22Rv1 (cell line): ENCODE results near the gene CD302.

ENCODE experiments used
- ZFX ChIP-seq: fragments of 450-650 bp; IDR thresholded peaks from 2 replicates; pipeline ENCODE4 v1.6.1; 2017; ENCODE audit warnings: antibody characterized with exemption, borderline replicate concordance
- TF ChIP-seq, protein P1 (sequence below): fragments of 450-650 bp; IDR thresholded peaks from 2 replicates; pipeline ENCODE4 v1.5.1; 2017; ENCODE audit warnings: mild to moderate bottlenecking

DNA sequence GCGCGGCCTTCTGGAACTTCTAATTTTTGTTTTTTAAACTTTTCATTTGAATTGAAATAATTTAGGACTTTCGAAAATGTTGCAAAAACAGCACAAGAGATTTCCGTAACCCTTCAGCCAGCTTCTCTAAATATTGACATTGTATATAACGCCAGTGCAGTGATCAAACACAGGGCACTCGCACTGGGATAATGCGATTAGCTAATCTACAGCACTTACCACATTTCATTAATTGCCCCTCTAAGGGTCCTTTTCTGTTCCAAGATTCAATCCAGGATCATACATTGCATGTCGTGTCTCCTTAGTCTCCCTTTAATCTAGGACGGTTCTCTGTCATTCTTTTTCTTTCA is 343 bp upstream of the CD302 start:
- TF ChIP-seq, protein P1, sequence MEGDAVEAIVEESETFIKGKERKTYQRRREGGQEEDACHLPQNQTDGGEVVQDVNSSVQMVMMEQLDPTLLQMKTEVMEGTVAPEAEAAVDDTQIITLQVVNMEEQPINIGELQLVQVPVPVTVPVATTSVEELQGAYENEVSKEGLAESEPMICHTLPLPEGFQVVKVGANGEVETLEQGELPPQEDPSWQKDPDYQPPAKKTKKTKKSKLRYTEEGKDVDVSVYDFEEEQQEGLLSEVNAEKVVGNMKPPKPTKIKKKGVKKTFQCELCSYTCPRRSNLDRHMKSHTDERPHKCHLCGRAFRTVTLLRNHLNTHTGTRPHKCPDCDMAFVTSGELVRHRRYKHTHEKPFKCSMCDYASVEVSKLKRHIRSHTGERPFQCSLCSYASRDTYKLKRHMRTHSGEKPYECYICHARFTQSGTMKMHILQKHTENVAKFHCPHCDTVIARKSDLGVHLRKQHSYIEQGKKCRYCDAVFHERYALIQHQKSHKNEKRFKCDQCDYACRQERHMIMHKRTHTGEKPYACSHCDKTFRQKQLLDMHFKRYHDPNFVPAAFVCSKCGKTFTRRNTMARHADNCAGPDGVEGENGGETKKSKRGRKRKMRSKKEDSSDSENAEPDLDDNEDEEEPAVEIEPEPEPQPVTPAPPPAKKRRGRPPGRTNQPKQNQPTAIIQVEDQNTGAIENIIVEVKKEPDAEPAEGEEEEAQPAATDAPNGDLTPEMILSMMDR: no peak
- TF ChIP-seq ZFX: no peak
